SU-DHL-6 (cell line): Measurements from ENCODE around the gene LRRC28.

ENCODE experiments used
- H2AFZ ChIP-seq: fragments of 200-600 bp; sonication (generic); 2 replicates; pipeline ENCODE4 v1.6.1; 2014; ENCODE audit warnings: low read depth, mild to moderate bottlenecking, moderate library complexity, mixed read lengths, antibody characterized with exemption, low read length; ENCODE audit not compliant: severe bottlenecking
- H3F3A ChIP-seq: fragments of 200-600 bp; shearing (Covaris generic); 2 replicates; pipeline ENCODE4 v1.6.0; 2016; ENCODE audit warnings: antibody characterized with exemption, mild to moderate bottlenecking; ENCODE audit not compliant: insufficient read depth
- H3K27ac ChIP-seq: fragments of 200-600 bp; sonication (generic); 2 replicates; pipeline ENCODE4 v1.5.1; 2016; ENCODE audit warnings: low read depth, mild to moderate bottlenecking, low read length, moderate library complexity, mixed read lengths
- H3K27me3 ChIP-seq: fragments of 200-600 bp; sonication (generic), shearing (Covaris generic); 2 replicates; pipeline ENCODE4 v1.6.0; 2014; ENCODE audit warnings: mild to moderate bottlenecking, low read length
- H3K36me3 ChIP-seq: fragments of 200-600 bp; sonication (generic); 2 replicates; pipeline ENCODE4 v1.6.1; 2014; ENCODE audit warnings: mild to moderate bottlenecking, low read length, mixed read lengths
- H3K4me2 ChIP-seq: fragments of 300-600, 200-600 bp; shearing (Covaris generic), sonication (generic); 2 replicates; pipeline ENCODE4 v1.6.0; 2014; ENCODE audit warnings: low read length, low read depth, mild to moderate bottlenecking; ENCODE audit not compliant: poor library complexity, severe bottlenecking
- H3K4me3 ChIP-seq: fragments of 200-600 bp; sonication (generic); 2 replicates; pipeline ENCODE4 v1.5.1; 2014; ENCODE audit warnings: antibody characterized with exemption, low read length, mild to moderate bottlenecking, mixed read lengths; ENCODE audit not compliant: insufficient read depth, poor library complexity, severe bottlenecking
- H3K79me2 ChIP-seq: fragments of 200-600 bp; sonication (generic); 2 replicates; pipeline ENCODE4 v1.6.1; 2014; ENCODE audit warnings: mild to moderate bottlenecking, low read length, moderate library complexity; ENCODE audit not compliant: insufficient read depth
- H3K9ac ChIP-seq: fragments of 200-600 bp; sonication (generic); 2 replicates; pipeline ENCODE4 v1.7.0; 2014; ENCODE audit warnings: mild to moderate bottlenecking, low read length
- H3K9me2 ChIP-seq: fragments of 200-600 bp; sonication (generic); replicated peaks from 2 replicates; pipeline ENCODE4 v1.6.1; 2014; ENCODE audit warnings: low read length; ENCODE audit not compliant: insufficient read depth
- H3K9me3 ChIP-seq: fragments of 200-600 bp; sonication (generic); 2 replicates; pipeline ENCODE4 v1.6.1; 2014; ENCODE audit warnings: low read length, mixed read lengths; ENCODE audit not compliant: insufficient read depth
- H4K20me1 ChIP-seq: fragments of 200-600 bp; sonication (generic); 2 replicates; pipeline ENCODE4 v1.6.1; 2014; ENCODE audit warnings: low read depth, mild to moderate bottlenecking, antibody characterized with exemption, low read length, moderate library complexity, mixed read lengths
- EZH2phosphoT487 ChIP-seq: fragments of 200-600 bp; sonication (generic), shearing (Covaris generic); conservative IDR thresholded peaks from 2 replicates; pipeline ENCODE4 v1.6.1; 2018; ENCODE audit warnings: mild to moderate bottlenecking, antibody characterized with exemption, low read length, moderate library complexity, mixed read lengths
- TF ChIP-seq, protein P1 (sequence below): fragments of 200-600 bp; sonication (generic); IDR thresholded peaks from one replicate; pipeline ENCODE4 v1.5.1; 2017; ENCODE audit warnings: antibody characterized with exemption, mild to moderate bottlenecking, low read length, moderate library complexity; ENCODE audit not compliant: insufficient read depth, poor library complexity, severe bottlenecking

Gene LRRC28

DNA sequence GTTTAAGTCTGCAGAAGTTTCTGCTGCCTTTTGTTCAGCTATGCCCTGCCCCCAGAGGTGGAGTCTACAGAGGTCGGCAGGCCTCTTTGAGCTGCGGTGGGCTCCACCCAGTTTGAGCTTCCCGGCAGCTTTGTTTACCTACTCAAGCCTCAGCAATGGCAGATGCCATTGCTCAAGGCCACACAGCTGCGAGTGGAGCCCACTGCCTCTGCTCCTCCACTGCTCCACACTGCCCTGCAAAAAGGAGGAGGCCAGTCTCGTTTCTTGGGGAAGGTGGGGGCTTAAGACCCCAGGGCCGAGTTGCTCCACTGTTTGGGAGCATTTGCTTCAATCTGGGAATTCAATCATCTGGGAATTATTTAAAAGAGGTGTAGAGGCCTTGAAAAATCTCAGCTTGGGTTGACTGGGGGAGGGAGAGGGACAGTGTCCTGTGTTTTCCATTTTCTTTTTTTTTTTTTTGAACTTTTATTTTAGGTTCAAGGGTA is 169.9 kb downstream of the LRRC28 start:
- H3K36me3 ChIP-seq, result no peaks in the 10 kb centered on the region
- no peak overlapping the region for H3K4me2 ChIP-seq
- H3K4me3 ChIP-seq, result no peak overlapping the region
- no peaks in the 10 kb centered on the region for H3K9me2 ChIP-seq
- TF ChIP-seq, protein P1, sequence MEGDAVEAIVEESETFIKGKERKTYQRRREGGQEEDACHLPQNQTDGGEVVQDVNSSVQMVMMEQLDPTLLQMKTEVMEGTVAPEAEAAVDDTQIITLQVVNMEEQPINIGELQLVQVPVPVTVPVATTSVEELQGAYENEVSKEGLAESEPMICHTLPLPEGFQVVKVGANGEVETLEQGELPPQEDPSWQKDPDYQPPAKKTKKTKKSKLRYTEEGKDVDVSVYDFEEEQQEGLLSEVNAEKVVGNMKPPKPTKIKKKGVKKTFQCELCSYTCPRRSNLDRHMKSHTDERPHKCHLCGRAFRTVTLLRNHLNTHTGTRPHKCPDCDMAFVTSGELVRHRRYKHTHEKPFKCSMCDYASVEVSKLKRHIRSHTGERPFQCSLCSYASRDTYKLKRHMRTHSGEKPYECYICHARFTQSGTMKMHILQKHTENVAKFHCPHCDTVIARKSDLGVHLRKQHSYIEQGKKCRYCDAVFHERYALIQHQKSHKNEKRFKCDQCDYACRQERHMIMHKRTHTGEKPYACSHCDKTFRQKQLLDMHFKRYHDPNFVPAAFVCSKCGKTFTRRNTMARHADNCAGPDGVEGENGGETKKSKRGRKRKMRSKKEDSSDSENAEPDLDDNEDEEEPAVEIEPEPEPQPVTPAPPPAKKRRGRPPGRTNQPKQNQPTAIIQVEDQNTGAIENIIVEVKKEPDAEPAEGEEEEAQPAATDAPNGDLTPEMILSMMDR, result no peak
- no peak for TF ChIP-seq EZH2phosphoT487
- no peaks in the 10 kb centered on the region for H3K79me2 ChIP-seq
- no peaks in the 10 kb centered on the region for H3K27me3 ChIP-seq
- no peak overlapping the region for H2AFZ ChIP-seq
- no peaks in the 10 kb centered on the region for H3K9me3 ChIP-seq
- no peaks in the 10 kb centered on the region for H3F3A ChIP-seq
- H3K9ac ChIP-seq, result no peak overlapping the region
- no peak overlapping the region for H3K27ac ChIP-seq
- H4K20me1 ChIP-seq, result no peaks in the 10 kb centered on the region

DNA sequence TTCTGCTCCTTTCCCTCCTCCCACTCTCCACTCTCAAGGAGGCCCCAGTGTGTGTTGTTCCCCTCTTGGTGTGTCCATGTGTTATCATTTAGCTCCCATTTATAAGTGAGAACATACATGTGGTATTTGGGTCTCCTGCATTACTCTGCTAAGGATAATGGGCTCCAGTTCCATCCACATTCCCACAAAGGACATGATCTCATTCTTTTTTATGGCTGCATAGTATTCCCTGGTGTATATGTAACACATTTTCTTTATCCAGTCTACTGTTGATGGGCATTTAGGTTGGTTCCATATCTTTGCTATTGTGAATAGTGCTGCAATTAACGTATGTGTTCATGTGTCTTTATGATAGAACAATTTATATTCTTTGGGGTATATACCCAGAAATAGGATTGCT is 170.5 kb downstream of the LRRC28 start:
- H3K9me2 ChIP-seq, result no peaks in the 10 kb centered on the region
- H3K79me2 ChIP-seq, result no peaks in the 10 kb centered on the region
- no peak overlapping the region for H3K4me2 ChIP-seq
- H3F3A ChIP-seq, result no peaks in the 10 kb centered on the region
- no peak overlapping the region for H3K4me3 ChIP-seq
- no peak overlapping the region for H3K27ac ChIP-seq
- H3K9me3 ChIP-seq, result no peaks in the 10 kb centered on the region
- H2AFZ ChIP-seq, result no peak overlapping the region
- H3K36me3 ChIP-seq, result no peaks in the 10 kb centered on the region
- H4K20me1 ChIP-seq, result no peaks in the 10 kb centered on the region
- no peaks in the 10 kb centered on the region for H3K27me3 ChIP-seq
- H3K9ac ChIP-seq, result no peak overlapping the region
- TF ChIP-seq, protein P1, result no peak
- no peak for TF ChIP-seq EZH2phosphoT487

DNA sequence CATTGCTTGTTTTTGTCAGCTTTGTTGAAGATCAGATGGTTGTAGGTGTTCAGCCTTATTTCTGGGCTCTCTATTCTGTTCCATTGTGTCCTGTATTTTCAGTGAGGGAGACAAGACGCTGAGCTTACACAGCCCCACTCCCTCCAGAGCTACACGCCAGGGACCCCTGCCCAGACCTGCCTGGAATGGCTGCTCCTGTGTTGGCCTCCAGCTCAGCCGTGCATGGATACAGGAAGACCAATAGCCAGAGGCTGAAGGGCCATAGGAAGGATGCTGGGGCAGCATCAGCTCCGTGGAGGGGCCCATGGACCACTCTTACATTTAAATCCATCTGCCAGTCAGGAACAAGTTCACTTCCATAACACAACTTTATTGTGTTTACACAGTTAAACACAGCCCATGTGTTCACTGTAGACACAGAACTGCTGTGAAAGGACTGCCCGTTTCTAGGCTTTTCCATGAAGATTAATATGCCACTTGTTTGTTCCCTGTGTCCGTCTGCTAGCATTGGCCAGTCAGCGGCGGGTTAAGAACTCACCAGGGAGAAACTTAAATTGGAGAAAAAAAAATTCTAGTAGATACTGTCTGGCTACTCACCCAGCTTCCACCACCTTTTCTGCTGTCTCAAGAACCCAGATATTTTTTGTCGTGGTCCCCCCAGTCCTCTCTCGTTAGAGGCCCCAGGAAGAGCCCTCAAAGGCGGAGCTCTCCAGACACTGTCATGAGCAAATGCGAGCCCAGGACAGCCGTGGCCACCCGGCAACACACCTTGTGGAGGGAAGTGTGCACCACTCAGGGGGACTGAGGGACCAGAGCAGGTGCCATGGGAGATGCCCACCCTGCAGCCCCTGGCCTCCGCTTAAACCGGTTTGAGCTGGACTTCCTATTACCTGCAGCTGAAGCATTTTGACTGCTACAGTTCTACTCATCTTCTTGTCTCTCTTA is 172.2 kb downstream of the LRRC28 start:
- TF ChIP-seq, protein P1, result no peak
- no peak for TF ChIP-seq EZH2phosphoT487
- Histone ChIP-seq H2AFZ (no peak overlapping the region), H3K27me3 (no peaks in the 10 kb centered on the region), H3K9me2 (no peaks in the 10 kb centered on the region), H4K20me1 (no peaks in the 10 kb centered on the region), H3F3A (no peaks in the 10 kb centered on the region), H3K9me3 (no peaks in the 10 kb centered on the region), H3K27ac (no peak overlapping the region), H3K4me2 (no peak overlapping the region), H3K36me3 (no peaks in the 10 kb centered on the region), H3K9ac (no peak overlapping the region), H3K79me2 (no peaks in the 10 kb centered on the region), H3K4me3 (no peak overlapping the region)
